WTC11 (cell line): Measurements from ENCODE around the gene CASP2. TPM values are rescaled to one million over a fixed set of nuclear protein-coding genes. Genes with fewer than 3 reads are reported as not detected.

ENCODE experiments used
- ATAC-seq: fragments of 200-7000 bp; cut with Tn5 transposase; 2 replicates; pipeline ENCODE4 v1.10.0; 2021; ENCODE audit warnings: mild to moderate bottlenecking, moderate library complexity
- CTCF ChIA-PET: fragments of 300-600 bp; sonication (Branson Sonifier 250); formaldehyde crosslinking; loops from one replicate; lab custom pipeline; 2021; ENCODE audit warnings: antibody characterized with exemption; lab: Charles Lee
- POLR2A ChIA-PET: fragments of 350-600 bp; sonication (Branson Sonifier 250); formaldehyde crosslinking; loops from one replicate; lab custom pipeline; 2021; ENCODE audit warnings: antibody characterized with exemption; lab: Charles Lee
- DNase-seq: peaks from one replicate; pipeline ENCODE4 v3.0.0; 2021; ENCODE audit warnings: low spot score
- H3K27ac Mint-ChIP-seq: 2 replicates; pipeline ENCODE4 v1.8.0; 2021; ENCODE audit warnings: mixed read lengths
- H3K27me3 Mint-ChIP-seq: 2 replicates; pipeline ENCODE4 v1.8.0; 2021; ENCODE audit warnings: low read depth, mild to moderate bottlenecking, moderate library complexity, mixed read lengths
- H3K36me3 Mint-ChIP-seq: 2 replicates; pipeline ENCODE4 v1.8.0; 2021; ENCODE audit warnings: mixed read lengths
- H3K4me1 Mint-ChIP-seq: 2 replicates; pipeline ENCODE4 v1.8.0; 2022; ENCODE audit warnings: mixed read lengths
- H3K4me3 Mint-ChIP-seq: 2 replicates; pipeline ENCODE4 v1.8.0; 2021; ENCODE audit warnings: mild to moderate bottlenecking, moderate library complexity, mixed read lengths
- H3K9me3 Mint-ChIP-seq: 2 replicates; pipeline ENCODE4 v1.8.0; 2021; ENCODE audit warnings: mixed read lengths
- AR ChIP-seq: fragments of 250-450 bp; sonication (Bioruptor Pico); IDR thresholded peaks from 2 replicates; pipeline ENCODE4 v1.9.0; 2021; ENCODE audit warnings: mild to moderate bottlenecking
- CTCF ChIP-seq: fragments of 200-600 bp; IDR thresholded peaks from 2 replicates; pipeline ENCODE4 v1.8.0; 2022; ENCODE audit warnings: antibody characterized with exemption
- E2F4 ChIP-seq: sonication (generic); formaldehyde crosslinking; IDR thresholded peaks from 2 replicates; pipeline ENCODE4 v1.8.1; 2022; ENCODE audit warnings: low read depth, mild to moderate bottlenecking, moderate library complexity, missing genetic modification reagents, borderline replicate concordance
- GRHL2 ChIP-seq: fragments of 250-450 bp; sonication (Bioruptor Pico); IDR thresholded peaks from 2 replicates; pipeline ENCODE4 v1.8.0; 2022; ENCODE audit warnings: mild to moderate bottlenecking, moderate library complexity; ENCODE audit not compliant: insufficient replicate concordance, severe bottlenecking
- IRF2 ChIP-seq: sonication (generic); formaldehyde crosslinking; IDR thresholded peaks from 2 replicates; pipeline ENCODE4 v1.8.0; 2022; ENCODE audit warnings: low read depth, missing genetic modification reagents, borderline replicate concordance
- KAT7 ChIP-seq: sonication (generic); formaldehyde crosslinking; IDR thresholded peaks from 2 replicates; pipeline ENCODE4 v1.8.1; 2023; ENCODE audit warnings: missing genetic modification reagents, mild to moderate bottlenecking, borderline replicate concordance
- MAX ChIP-seq: sonication (generic); formaldehyde crosslinking; IDR thresholded peaks from 2 replicates; pipeline ENCODE4 v1.8.0; 2022; ENCODE audit warnings: mild to moderate bottlenecking, missing genetic modification reagents
- NR1H2 ChIP-seq: sonication (generic); formaldehyde crosslinking; IDR thresholded peaks from 2 replicates; pipeline ENCODE4 v1.9.0; 2021; ENCODE audit warnings: mild to moderate bottlenecking, moderate library complexity, missing genetic modification reagents
- OVOL2 ChIP-seq: fragments of 250-450 bp; sonication (Bioruptor Pico); IDR thresholded peaks from 2 replicates; pipeline ENCODE4 v1.9.0; 2021; ENCODE audit warnings: mild to moderate bottlenecking, borderline replicate concordance
- SMAD3 ChIP-seq: sonication (generic); formaldehyde crosslinking; IDR thresholded peaks from 2 replicates; pipeline ENCODE4 v1.8.0; 2022; ENCODE audit warnings: missing genetic modification reagents, mild to moderate bottlenecking, borderline replicate concordance
- TEAD1 ChIP-seq: sonication (generic); formaldehyde crosslinking; IDR thresholded peaks from 2 replicates; pipeline ENCODE4 v1.8.0; 2022; ENCODE audit warnings: mild to moderate bottlenecking, missing genetic modification reagents
- TP53 ChIP-seq: sonication (generic); formaldehyde crosslinking; IDR thresholded peaks from 2 replicates; pipeline ENCODE4 v1.8.1; 2023; ENCODE audit warnings: mild to moderate bottlenecking, missing genetic modification reagents
- ZBTB43 ChIP-seq: sonication (generic); formaldehyde crosslinking; IDR thresholded peaks from 2 replicates; pipeline ENCODE4 v1.8.1; 2023; ENCODE audit warnings: mild to moderate bottlenecking, missing genetic modification reagents
- ZMAT4 ChIP-seq: fragments of 250-450 bp; sonication (Bioruptor Pico); IDR thresholded peaks from 2 replicates; pipeline ENCODE4 v1.9.0; 2021; ENCODE audit warnings: mild to moderate bottlenecking
- ZNF232 ChIP-seq: sonication (generic); formaldehyde crosslinking; IDR thresholded peaks from 2 replicates; pipeline ENCODE4 v1.8.0; 2022; ENCODE audit warnings: mild to moderate bottlenecking, missing genetic modification reagents
- ZNF281 ChIP-seq: sonication (generic); formaldehyde crosslinking; IDR thresholded peaks from 2 replicates; pipeline ENCODE4 v1.8.0; 2023; ENCODE audit warnings: mild to moderate bottlenecking, missing genetic modification reagents
- ZNF532 ChIP-seq: fragments of 250-450 bp; sonication (Bioruptor Pico); IDR thresholded peaks from 2 replicates; pipeline ENCODE4 v1.9.0; 2021; ENCODE audit warnings: mild to moderate bottlenecking, borderline replicate concordance
- total RNA-seq: library from RNA; stranded (reverse); gene quantifications from 3 replicates; pipeline ENCODE4 v1.2.3, GENCODE V29; 2021

The CASP2 gene
- total RNA-seq, 1 experiment from 2014 or later, result 35.4 TPM

GRCh38 chr7:143334244-143334643 is 46.1 kb downstream of the CASP2 start (continued):
- no peak for TF ChIP-seq ZNF232 (CRISPR knock-in tag)
- TF ChIP-seq MAX (CRISPR knock-in tag), result no peak
- TF ChIP-seq AR (CRISPR knock-in tag), result no peak
- no peak for TF ChIP-seq TP53 (CRISPR knock-in tag)
- TF ChIP-seq GRHL2, result no peak
- no peak for TF ChIP-seq OVOL2 (CRISPR knock-in tag)

- H3K36me3 Mint-ChIP-seq, result no peaks in the 10 kb centered on the region
- peaks cover 2% of the 10 kb centered on the region; the same call in 1 of the 2 replicates for H3K27me3 Mint-ChIP-seq
- H3K9me3 Mint-ChIP-seq, result no peaks in the 10 kb centered on the region
- ATAC-seq (no peak), DNase-seq (no peak)
- no peak overlapping the region for H3K27ac Mint-ChIP-seq
- ChIA-PET CTCF (interaction anchor here (1.0 to 1.5 kb wide), 2 partner anchors 8 to 18 kb away, joined by 3 to 11 read pairs; no protein-coding TSS in a partner anchor), POLR2A (no interaction called here)
- no peaks in the 10 kb centered on the region for H3K4me1 Mint-ChIP-seq
- no peak overlapping the region for H3K4me3 Mint-ChIP-seq
- TF ChIP-seq SMAD3 (CRISPR knock-in tag) (no peak), TEAD1 (no peak), ZNF281 (no peak), NR1H2 (CRISPR knock-in tag) (no peak), CTCF (no peak), ZBTB43 (CRISPR knock-in tag) (no peak), KAT7 (CRISPR knock-in tag) (no peak), E2F4 (no peak), ZMAT4 (CRISPR knock-in tag) (no peak), AR (CRISPR knock-in tag) (no peak), GRHL2 (no peak), ZNF532 (CRISPR knock-in tag) (no peak), IRF2 (CRISPR knock-in tag) (no peak)
Observed at GRCh38 chr7:143337216-143337615, 49.1 kb downstream of the CASP2 start.
